Stomach smooth muscle (tissue), 2 donors: ENCODE measurements around the gene ALDH3A1.

Source experiments
- H3K27ac ChIP-seq: one replicate; pipeline ENCODE4 v1.7.0; 2013; ENCODE audit warnings: mild to moderate bottlenecking, low read length, inconsistent platforms
- H3K27me3 ChIP-seq, 2 donors: one replicate each; pipeline ENCODE4 v1.7.0; 2013; ENCODE audit warnings: low read length in 2 of 2; ENCODE audit not compliant: insufficient read depth in 2 of 2, control insufficient read depth in 1 of 2
- H3K36me3 ChIP-seq, 2 donors: one replicate each; pipeline ENCODE4 v1.7.0; 2013; ENCODE audit warnings: low read length in 2 of 2; ENCODE audit not compliant: control insufficient read depth in 2 of 2, insufficient read depth in 2 of 2
- H3K4me1 ChIP-seq: one replicate; pipeline ENCODE4 v1.7.0; 2013; ENCODE audit warnings: low read length; ENCODE audit not compliant: control insufficient read depth, insufficient read depth
- H3K4me3 ChIP-seq, 2 donors: one replicate each; pipeline ENCODE4 v1.7.0; 2013; ENCODE audit warnings: low read length in 2 of 2
- H3K9ac ChIP-seq, 2 donors: one replicate each; pipeline ENCODE4 v1.7.0; 2013; ENCODE audit warnings: low read length in 2 of 2, mild to moderate bottlenecking in 1 of 2
- H3K9me3 ChIP-seq, 2 donors: one replicate each; pipeline ENCODE4 v1.7.0; 2013; ENCODE audit warnings: low read length in 2 of 2; ENCODE audit not compliant: control insufficient read depth in 2 of 2
- donor health status: healthy.
- donor health status: Pancreatic carcinoma.

Gene ALDH3A1

DNA sequence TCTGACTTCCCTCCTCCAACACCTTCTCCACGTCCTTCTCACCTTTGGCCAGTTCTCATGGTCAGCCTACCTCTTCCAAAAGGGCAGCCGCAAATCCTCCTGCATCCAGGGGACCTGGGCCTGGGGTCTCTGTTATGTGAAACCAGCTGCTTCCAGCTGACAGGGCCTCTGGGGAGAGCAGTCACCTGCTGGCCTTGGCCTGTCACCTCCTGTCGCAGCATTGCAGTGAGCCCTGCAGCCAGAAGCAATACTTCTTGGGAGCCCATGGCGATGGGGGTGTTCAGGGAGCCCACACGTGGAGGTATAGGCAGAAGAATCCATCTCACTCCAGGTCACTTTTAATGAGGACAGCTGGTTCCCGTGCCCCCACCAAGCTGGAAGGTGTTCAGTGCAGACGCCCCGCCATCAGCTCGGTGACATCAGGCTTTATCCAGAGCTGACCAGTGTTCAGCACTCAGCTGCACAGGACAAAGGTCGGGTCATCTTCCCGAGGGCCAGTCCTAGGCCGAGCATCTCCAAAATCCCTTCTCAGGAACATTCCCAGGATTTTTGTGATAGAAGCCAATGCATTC, 30.0 kb downstream of the ALDH3A1 start:
- H3K4me1 ChIP-seq, result no peaks in the 10 kb centered on the region
- no peak overlapping the region for H3K27ac ChIP-seq
- no peaks in the 10 kb centered on the region for H3K36me3 ChIP-seq
- H3K27me3 ChIP-seq, result no peaks in the 10 kb centered on the region
- H3K9me3 ChIP-seq, result no peaks in the 10 kb centered on the region
- H3K9ac ChIP-seq, result no peak overlapping the region
- H3K4me3 ChIP-seq, result no peak overlapping the region

DNA sequence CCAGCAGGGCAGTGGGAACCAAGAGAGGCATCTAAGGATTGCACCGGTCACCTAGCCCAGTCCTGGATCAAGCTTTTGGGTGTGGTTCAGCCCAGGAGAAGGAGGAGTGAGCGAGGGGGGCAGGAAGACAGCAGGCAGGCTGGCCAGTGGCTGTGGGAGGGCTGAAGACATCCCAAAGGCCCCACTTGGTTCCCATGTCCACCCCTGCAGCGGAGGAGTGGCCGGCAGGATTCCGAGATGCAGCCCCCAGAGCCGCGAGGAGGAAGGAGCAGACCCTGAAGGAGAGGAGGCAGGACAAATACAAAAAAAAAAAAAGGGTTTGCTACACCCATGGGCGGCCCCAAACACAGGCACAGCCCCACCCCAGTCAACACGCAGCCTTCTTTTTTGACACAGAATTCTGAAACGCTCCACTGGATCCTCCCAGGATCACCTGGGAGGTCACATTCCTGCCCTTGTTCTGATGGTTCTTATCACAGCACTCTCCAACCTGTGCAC, 30.6 kb downstream of the ALDH3A1 start:
- no peak overlapping the region for H3K27ac ChIP-seq
- no peak overlapping the region for H3K4me3 ChIP-seq
- H3K9me3 ChIP-seq, result no peaks in the 10 kb centered on the region
- no peak overlapping the region for H3K9ac ChIP-seq
- no peaks in the 10 kb centered on the region for H3K4me1 ChIP-seq
- no peaks in the 10 kb centered on the region for H3K36me3 ChIP-seq
- no peaks in the 10 kb centered on the region for H3K27me3 ChIP-seq

DNA sequence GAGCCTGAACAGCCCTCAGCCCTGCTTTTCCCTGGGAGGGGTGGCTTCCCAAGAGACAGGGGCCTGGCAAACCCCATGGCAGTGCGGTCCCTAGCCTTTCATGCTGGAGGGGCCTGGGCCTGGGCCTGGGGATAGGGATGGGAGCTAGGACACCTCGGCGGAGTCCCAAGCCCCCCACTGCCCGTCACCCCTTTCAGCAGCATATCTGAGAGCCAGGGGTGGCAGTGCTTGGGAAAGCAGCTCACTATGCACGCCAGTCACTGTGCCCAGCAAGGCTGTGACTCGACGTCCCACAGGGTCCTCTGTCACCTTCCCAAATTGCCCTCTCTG, 31.1 kb downstream of the ALDH3A1 start:
- Histone ChIP-seq H3K27ac (no peak overlapping the region), H3K4me1 (no peaks in the 10 kb centered on the region), H3K36me3 (no peaks in the 10 kb centered on the region)

DNA sequence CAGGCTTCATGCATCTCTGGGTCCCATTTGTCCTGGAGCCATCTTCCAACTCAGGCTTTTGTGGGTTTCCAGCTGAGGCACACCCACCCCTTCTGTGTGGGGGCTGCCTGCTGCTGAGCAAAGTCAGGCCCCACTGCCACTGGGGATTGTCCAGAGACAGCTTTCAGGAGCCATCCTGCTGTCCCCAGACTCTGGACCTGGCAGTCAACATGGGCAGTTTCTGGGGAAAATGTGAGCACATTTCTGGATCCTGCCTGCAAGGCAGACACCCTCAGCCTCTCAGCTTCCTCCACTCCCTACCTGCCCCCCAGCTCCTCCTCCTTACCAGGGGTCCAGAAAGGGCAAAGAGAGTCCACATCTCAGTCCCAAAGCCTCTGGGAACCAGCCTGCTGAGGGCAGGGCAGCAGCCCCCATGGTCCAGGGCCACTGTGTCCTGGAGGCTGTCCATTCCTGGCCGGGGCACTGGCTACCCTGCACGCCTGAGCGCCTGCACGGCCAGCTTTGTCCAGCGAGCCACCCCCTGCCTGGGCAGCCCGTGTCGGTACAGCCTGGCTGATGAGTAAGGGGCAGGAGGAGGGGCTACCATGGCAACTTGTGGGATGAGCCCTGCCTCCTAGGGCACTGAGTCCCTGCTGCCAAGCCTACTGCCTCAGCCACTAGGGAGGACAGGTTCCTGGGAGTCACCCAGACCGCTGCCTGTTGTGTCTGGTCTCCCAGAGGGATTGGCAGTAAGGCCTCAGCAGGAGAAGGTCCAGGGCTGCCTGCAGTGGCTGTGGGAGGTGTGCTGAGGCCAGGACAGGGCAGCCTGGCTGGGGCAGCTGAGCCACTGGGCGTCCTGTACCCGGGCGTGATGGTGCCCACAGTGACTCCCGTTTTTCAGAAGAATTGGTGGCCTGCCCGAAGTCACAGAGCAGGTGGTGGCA, 31.7 kb downstream of the ALDH3A1 start, which contains the start of gene SLC47A2:
TSS of gene SLC47A2 (minus strand) at position 477 of the 923 bp plus-strand sequence. CDS start at position 448, 29 bp downstream.
- Histone ChIP-seq H3K4me3 (no peak within 1 kb of the TSS), H3K27ac (no peak within 1 kb of the TSS), H3K27me3 (no peaks in the 10 kb centered on the region), H3K9ac (no peak within 1 kb of the TSS), H3K36me3 (no peaks in the 10 kb centered on the region), H3K4me1 (no peaks in the 10 kb centered on the region), H3K9me3 (no peaks in the 10 kb centered on the region)

More for the DNA sequence above, 31.1 kb downstream of the ALDH3A1 start:
- H3K9ac ChIP-seq, result no peak overlapping the region
- no peak overlapping the region for H3K4me3 ChIP-seq
- no peaks in the 10 kb centered on the region for H3K9me3 ChIP-seq
- H3K27me3 ChIP-seq, result no peaks in the 10 kb centered on the region

DNA sequence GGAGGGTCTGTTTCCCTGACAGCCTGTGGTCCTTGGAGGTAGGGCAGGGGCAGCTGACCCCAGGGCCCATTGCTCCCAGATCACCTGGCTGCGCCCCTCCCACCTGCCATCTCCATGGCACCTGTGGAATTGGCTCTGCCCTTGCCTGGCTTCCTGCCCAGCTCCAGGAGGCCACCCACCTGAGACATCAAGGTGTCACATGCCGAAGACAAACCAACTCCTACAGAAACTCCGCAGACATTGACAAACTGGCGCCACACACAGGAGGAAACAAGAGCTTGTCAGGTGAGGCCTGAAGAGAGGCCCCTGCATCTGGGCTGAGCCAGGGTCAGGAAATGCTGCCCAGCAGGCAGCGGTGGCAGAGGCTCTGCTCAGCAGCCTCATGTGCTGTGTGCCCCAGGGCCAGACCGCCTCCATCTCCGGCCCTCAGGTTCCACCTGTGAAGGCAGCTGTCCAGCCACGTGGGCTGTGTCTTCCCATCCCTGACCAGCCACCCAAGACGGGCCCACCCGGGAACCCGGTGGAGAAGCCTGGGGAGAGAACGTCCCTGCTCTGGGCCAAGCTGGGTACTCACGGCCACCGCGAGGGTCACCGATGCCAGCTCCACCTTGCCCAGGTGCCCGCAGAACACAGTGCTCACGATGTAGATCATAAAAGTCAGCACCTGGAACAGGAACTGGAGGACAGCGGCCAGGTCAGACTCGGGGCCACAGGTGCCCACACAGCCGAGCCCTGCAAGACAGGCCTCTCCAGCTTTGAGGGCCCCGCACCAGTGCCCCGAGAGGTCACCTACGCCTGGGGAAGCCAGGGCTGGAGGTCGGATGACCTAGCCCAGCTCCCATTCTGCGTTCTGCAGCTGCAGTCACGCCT, 33.3 kb downstream of the ALDH3A1 start:
- no peak overlapping the region for H3K9ac ChIP-seq
- H3K36me3 ChIP-seq, result no peaks in the 10 kb centered on the region
- H3K4me1 ChIP-seq, result no peaks in the 10 kb centered on the region
- H3K27ac ChIP-seq, result no peak overlapping the region
- no peaks in the 10 kb centered on the region for H3K27me3 ChIP-seq
- no peak overlapping the region for H3K4me3 ChIP-seq
- no peaks in the 10 kb centered on the region for H3K9me3 ChIP-seq

DNA sequence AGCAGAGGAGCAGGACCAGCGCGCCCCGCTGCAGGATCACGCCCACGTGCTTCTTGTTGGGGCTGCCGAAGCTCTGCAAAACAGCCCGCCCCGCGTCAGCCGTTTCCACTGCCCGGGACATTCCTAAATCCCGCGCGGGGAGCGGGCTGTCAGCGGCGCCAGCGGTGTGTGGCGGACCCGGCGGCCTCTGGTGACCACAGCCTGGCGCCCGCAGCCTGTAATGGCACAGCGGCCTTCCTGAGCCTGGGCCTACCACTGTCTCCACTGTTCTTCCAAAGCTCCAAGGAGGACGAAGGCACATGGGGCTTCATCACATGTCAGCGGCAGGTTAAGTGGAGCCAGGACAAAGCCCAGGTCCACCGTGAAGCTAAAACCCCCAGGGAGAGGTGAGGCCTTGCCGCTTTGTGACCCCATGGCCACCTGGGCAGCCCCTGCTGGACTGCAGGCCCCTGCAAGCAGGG, 34.2 kb downstream of the ALDH3A1 start:
- H3K4me3 ChIP-seq, result no peak overlapping the region
- no peaks in the 10 kb centered on the region for H3K36me3 ChIP-seq
- no peaks in the 10 kb centered on the region for H3K4me1 ChIP-seq
- H3K27ac ChIP-seq, result no peak overlapping the region
- no peaks in the 10 kb centered on the region for H3K27me3 ChIP-seq
- H3K9me3 ChIP-seq, result no peaks in the 10 kb centered on the region
- no peak overlapping the region for H3K9ac ChIP-seq

DNA sequence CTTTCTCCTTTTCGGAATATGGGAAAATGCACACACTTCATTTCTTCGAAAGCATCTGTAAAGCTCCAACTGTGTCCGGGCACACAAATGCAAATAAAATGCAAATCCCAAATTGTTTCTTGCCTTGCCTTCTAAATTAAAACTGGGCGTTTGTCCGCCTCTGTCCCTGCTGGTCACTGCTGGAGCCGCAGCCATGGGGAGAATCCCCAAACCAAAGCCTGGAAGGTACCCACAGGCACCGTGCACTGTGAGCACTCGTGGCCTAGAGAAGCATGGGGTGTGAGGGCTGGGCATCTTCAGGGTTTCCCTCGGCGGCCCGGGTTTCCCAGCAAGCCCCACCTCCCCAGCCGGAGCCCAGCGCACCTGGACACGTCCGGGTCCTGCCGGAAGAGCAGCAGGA, 34.6 kb downstream of the ALDH3A1 start:
- Histone ChIP-seq H3K36me3 (no peaks in the 10 kb centered on the region), H3K9me3 (no peaks in the 10 kb centered on the region), H3K4me1 (no peaks in the 10 kb centered on the region), H3K27ac (no peak overlapping the region), H3K4me3 (no peak overlapping the region), H3K27me3 (no peaks in the 10 kb centered on the region), H3K9ac (no peak overlapping the region)

DNA sequence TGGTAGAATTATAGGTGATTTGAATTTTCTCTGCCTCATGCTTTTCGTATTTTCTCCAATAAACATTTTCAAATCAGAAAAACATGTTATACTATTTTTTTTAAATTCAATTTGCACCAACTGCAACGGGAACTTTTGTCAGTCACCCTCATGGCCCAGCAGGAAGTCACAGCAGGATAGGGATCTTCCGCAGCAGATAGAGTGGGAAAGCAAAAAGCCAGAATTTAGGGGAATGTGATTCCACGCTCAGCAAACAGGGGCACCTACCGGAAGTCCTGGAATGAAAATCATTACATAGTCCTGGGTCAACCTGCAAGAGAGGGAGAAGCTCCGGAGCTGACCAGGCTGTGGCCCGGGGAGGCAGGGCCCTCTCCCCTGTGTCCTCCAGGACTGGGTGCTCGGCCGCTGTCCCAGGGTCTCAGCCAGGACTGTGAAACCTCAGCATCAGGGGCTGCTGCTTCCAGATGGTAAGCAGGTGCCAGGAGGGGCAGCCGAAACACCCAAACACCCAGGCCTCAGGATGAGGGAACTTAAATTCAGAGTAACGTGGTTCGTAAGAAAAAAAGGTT, 35.6 kb downstream of the ALDH3A1 start:
- Histone ChIP-seq H3K27me3 (no peaks in the 10 kb centered on the region), H3K4me1 (no peaks in the 10 kb centered on the region), H3K4me3 (no peak overlapping the region), H3K36me3 (no peaks in the 10 kb centered on the region), H3K27ac (no peak overlapping the region), H3K9me3 (no peaks in the 10 kb centered on the region), H3K9ac (no peak overlapping the region)

DNA sequence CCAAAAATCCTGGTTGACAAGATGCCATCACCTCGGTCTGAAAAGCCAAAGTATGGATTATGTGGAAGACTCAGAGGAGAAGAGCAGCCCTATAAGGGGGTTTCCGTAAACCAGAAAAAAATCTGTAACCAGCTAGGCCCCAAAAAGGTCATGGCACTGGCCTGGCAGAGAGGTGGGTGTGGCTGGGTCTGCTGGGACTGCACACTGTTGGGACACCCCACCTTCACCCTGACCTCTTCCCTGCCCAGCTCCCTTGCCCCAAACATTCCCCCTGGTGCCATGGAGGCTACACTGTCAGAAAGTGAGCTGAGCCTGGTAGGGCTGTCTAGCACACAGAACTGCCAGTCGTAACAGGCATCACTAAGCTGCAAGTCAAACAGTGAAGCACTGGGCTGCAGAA, 38.3 kb downstream of the ALDH3A1 start:
- no peaks in the 10 kb centered on the region for H3K4me1 ChIP-seq
- H3K36me3 ChIP-seq, result no peaks in the 10 kb centered on the region
- no peak overlapping the region for H3K9ac ChIP-seq
- H3K27ac ChIP-seq, result no peak overlapping the region
- no peaks in the 10 kb centered on the region for H3K27me3 ChIP-seq
- no peak overlapping the region for H3K4me3 ChIP-seq
- H3K9me3 ChIP-seq, result no peaks in the 10 kb centered on the region

DNA sequence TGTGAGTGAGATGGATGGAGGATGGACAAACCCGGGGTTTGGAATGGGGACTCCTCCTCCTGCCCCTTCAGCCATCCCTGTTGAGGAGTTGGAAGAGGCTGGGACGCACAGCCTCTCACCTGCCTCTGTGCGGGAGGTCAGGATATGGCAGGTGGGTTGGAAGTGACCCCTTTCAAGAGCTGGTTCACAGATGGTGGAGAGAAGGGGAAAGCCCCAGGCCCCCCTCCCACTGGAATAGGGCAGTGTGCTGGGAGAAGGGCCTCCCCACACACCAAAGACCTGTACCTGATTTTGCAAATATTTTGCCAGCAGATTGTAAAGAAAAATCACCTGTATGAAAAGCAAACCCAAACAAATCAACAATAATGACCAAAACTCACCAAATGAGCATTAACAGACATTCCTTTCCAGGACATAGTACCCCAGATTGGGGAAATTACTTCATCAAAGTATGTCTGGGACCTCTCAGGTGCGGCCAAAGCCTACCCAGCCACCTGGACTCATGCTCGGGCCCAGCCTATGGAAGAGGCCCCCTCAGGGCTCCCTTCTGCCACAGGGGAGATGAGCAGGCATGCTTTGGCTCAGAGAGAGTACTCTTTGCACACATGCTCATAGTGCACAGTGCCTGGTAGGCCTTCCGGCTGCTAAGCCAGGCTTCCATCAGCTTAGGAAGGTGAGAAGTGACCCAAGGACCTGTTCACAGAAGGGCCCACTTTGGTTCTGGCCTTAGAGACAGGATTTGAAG, 39.5 kb downstream of the ALDH3A1 start:
- no peaks in the 10 kb centered on the region for H3K36me3 ChIP-seq

More for the DNA sequence above, 39.5 kb downstream of the ALDH3A1 start:
- H3K4me3 ChIP-seq, result no peak overlapping the region
- H3K27ac ChIP-seq, result no peak overlapping the region
- H3K4me1 ChIP-seq, result peaks cover under 1% of the 10 kb centered on the region
- H3K9ac ChIP-seq, result no peak overlapping the region
- no peaks in the 10 kb centered on the region for H3K27me3 ChIP-seq
- no peaks in the 10 kb centered on the region for H3K9me3 ChIP-seq
